ENCODE measurements around the gene DDX50. TPM values are rescaled to one million over a fixed set of nuclear protein-coding genes. Genes with fewer than 3 reads are reported as not detected.
A peak's percentile ranks its signal among the peaks of the same experiment; 100 is the strongest.
"Not testable (repeated sequence)": the region's sequence is repeated elsewhere in the genome, so short reads cannot be mapped to it uniquely, and the experiment has no call there.

Gene DDX50
- total and polyA plus RNA-seq, 4 donors = 14.5 to 32.7 (median 26.1) TPM

- no peak for TF ChIP-seq CTCF (IDR thresholded peaks at IDR 0.05; ENCODE audit: control extremely low read depth, extremely low read depth)
- Histone ChIP-seq H3K4me1 (ENCODE audit: control insufficient read depth in 5 of 5, insufficient read depth in 5 of 5, low read length in 5 of 5) (no peaks in the 10 kb centered on the region), H3K27ac (ENCODE audit: low read depth in 1 of 2, low read length in 1 of 2) (no peak overlapping the region), H3K27me3 (ENCODE audit: control insufficient read depth in 3 of 3, insufficient read depth in 3 of 3, low read length in 2 of 3) (no peaks in the 10 kb centered on the region), H3K9me3 (ENCODE audit: control insufficient read depth in 4 of 4, insufficient read depth in 3 of 4, low read length in 3 of 4) (no peaks in the 10 kb centered on the region), H3K9ac (ENCODE audit: insufficient read depth in 1 of 2, low read length in 2 of 2) (no peak overlapping the region), H3K36me3 (ENCODE audit: control insufficient read depth in 4 of 4, insufficient read depth in 4 of 4, low read length in 4 of 4) (peaks cover 3 to 24% (median 8%) of the 10 kb centered on the region in 4 donors), H3K4me3 (no peak overlapping the region)
- ATAC-seq (ENCODE audit: insufficient read depth, low FRiP score) (no peak), DNase-seq (no peak)
Measured at GRCh38 chr10:68934994-68935393, 33.9 kb downstream of the DDX50 start.

- H3K4me1 ChIP-seq (ENCODE audit: control insufficient read depth in 5 of 5, insufficient read depth in 5 of 5, low read length in 5 of 5) = no peaks in the 10 kb centered on the region
- DNase-seq (peak in 1 of 3 donors; percentile 15), ATAC-seq (ENCODE audit: insufficient read depth, low FRiP score) (no peak)
- H3K9me3 ChIP-seq (ENCODE audit: control insufficient read depth in 4 of 4, insufficient read depth in 3 of 4, low read length in 3 of 4) = no peaks in the 10 kb centered on the region
- H3K27me3 ChIP-seq (ENCODE audit: control insufficient read depth in 3 of 3, insufficient read depth in 3 of 3, low read length in 2 of 3) = no peaks in the 10 kb centered on the region
- H3K9ac ChIP-seq (ENCODE audit: insufficient read depth in 1 of 2, low read length in 2 of 2) = no peak overlapping the region
- H3K27ac ChIP-seq (ENCODE audit: low read depth in 1 of 2, low read length in 1 of 2) = no peak overlapping the region
- TF ChIP-seq CTCF (IDR thresholded peaks at IDR 0.05; ENCODE audit: control extremely low read depth, extremely low read depth) = no peak
- H3K4me3 ChIP-seq = no peak overlapping the region
- H3K36me3 ChIP-seq (ENCODE audit: control insufficient read depth in 4 of 4, insufficient read depth in 4 of 4, low read length in 4 of 4) = peaks cover 0 to 14% (median 7%) of the 10 kb centered on the region in 4 donors
- WGBS, 2 donors = 66 to 75% methylated on average over 2 of the region's 2 CpGs
Measured at GRCh38 chr10:68938117-68938516, 37.0 kb downstream of the DDX50 start.

GRCh38 chr10:68938884-68939283, 37.8 kb downstream of the DDX50 start:
- TF ChIP-seq CTCF (IDR thresholded peaks at IDR 0.05; ENCODE audit: control extremely low read depth, extremely low read depth) = no peak
- Histone ChIP-seq H3K4me3 (no peak overlapping the region), H3K27ac (ENCODE audit: low read depth in 1 of 2, low read length in 1 of 2) (no peak overlapping the region), H3K9me3 (ENCODE audit: control insufficient read depth in 4 of 4, insufficient read depth in 3 of 4, low read length in 3 of 4) (no peaks in the 10 kb centered on the region), H3K27me3 (ENCODE audit: control insufficient read depth in 3 of 3, insufficient read depth in 3 of 3, low read length in 2 of 3) (no peaks in the 10 kb centered on the region), H3K4me1 (ENCODE audit: control insufficient read depth in 5 of 5, insufficient read depth in 5 of 5, low read length in 5 of 5) (no peaks in the 10 kb centered on the region), H3K9ac (ENCODE audit: insufficient read depth in 1 of 2, low read length in 2 of 2) (no peak overlapping the region), H3K36me3 (ENCODE audit: control insufficient read depth in 4 of 4, insufficient read depth in 4 of 4, low read length in 4 of 4) (peaks cover 3 to 14% (median 9%) of the 10 kb centered on the region in 4 donors)
- DNase-seq (no peak), ATAC-seq (ENCODE audit: insufficient read depth, low FRiP score) (no peak)
- 95 to 100% methylated on average over 2 of the region's 2 CpGs for WGBS, 2 donors

- H3K4me3 ChIP-seq; H3K9ac ChIP-seq (ENCODE audit: insufficient read depth in 1 of 2, low read length in 2 of 2); H3K9me3 ChIP-seq (ENCODE audit: control insufficient read depth in 4 of 4, insufficient read depth in 3 of 4, low read length in 3 of 4); H3K4me1 ChIP-seq (ENCODE audit: control insufficient read depth in 5 of 5, insufficient read depth in 5 of 5, low read length in 5 of 5); ATAC-seq (ENCODE audit: insufficient read depth, low FRiP score); H3K27me3 ChIP-seq (ENCODE audit: control insufficient read depth in 3 of 3, insufficient read depth in 3 of 3, low read length in 2 of 3); H3K27ac ChIP-seq (ENCODE audit: low read depth in 1 of 2, low read length in 1 of 2); DNase-seq: not testable (repeated sequence)
- peaks cover 3 to 15% (median 13%) of the 10 kb centered on the region in 4 donors for H3K36me3 ChIP-seq (ENCODE audit: control insufficient read depth in 4 of 4, insufficient read depth in 4 of 4, low read length in 4 of 4)
Measured at GRCh38 chr10:68940917-68941316, 39.8 kb downstream of the DDX50 start.
